HG03135 (cell line): Measurements from ENCODE around the gene BCAN.
"Not testable (repeated sequence)": the region's sequence is repeated elsewhere in the genome, so short reads cannot be mapped to it uniquely, and the experiment has no call there.

Experiments used
- ATAC-seq: cut with Tn5 transposase; IDR thresholded peaks from one replicate; pipeline ENCODE4 v1.9.1; 2021; ENCODE audit warnings: mild to moderate bottlenecking, moderate library complexity; ENCODE audit not compliant: unreplicated experiment

The BCAN gene

GRCh38 chr1:156616463-156616862, 25.5 kb upstream of the BCAN start:
- ATAC-seq = no peak

GRCh38 chr1:156618853-156619581, 22.9 kb upstream of the BCAN start, which contains the start of gene HAPLN2:
Gene HAPLN2, plus strand, starts transcription at chr1:156619415. Its CDS starts 4,076 bp downstream, at chr1:156623491.
- no peak for ATAC-seq

- no peak for ATAC-seq
Measured at GRCh38 chr1:156619582-156619955, 22.3 kb upstream of the BCAN start.

- ATAC-seq = no peak
Measured at GRCh38 chr1:156622581-156623297, 19.2 kb upstream of the BCAN start.

- ATAC-seq = no peak
Measured at GRCh38 chr1:156623946-156624813, 17.7 kb upstream of the BCAN start.

GRCh38 chr1:156624814-156625435, 17.0 kb upstream of the BCAN start:
- ATAC-seq = no peak

- no peak for ATAC-seq
Measured at GRCh38 chr1:156625436-156626078, 16.4 kb upstream of the BCAN start.

GRCh38 chr1:156626079-156626438, 15.9 kb upstream of the BCAN start:
- no peak for ATAC-seq

GRCh38 chr1:156627313-156627880, 14.5 kb upstream of the BCAN start:
- ATAC-seq = no peak

GRCh38 chr1:156629823-156630449, 12.0 kb upstream of the BCAN start:
- no peak for ATAC-seq

GRCh38 chr1:156631152-156631551, 10.8 kb upstream of the BCAN start:
- not testable (repeated sequence) for ATAC-seq

- no peak for ATAC-seq
Measured at GRCh38 chr1:156632355-156632754, 9.6 kb upstream of the BCAN start.

- ATAC-seq = no peak
Measured at GRCh38 chr1:156638189-156638985, 3.5 kb upstream of the BCAN start.

GRCh38 chr1:156639601-156640101, 2.3 kb upstream of the BCAN start:
- no peak for ATAC-seq

GRCh38 chr1:156640842-156641706, 843 bp upstream of the BCAN start:
- no peak for ATAC-seq

- ATAC-seq = no peak
Measured at GRCh38 chr1:156642265-156643048, 540 bp downstream of the BCAN start.
